HepG2 (cell line): ENCODE data around the gene EFCAB3. TPM values are rescaled to one million over a fixed set of nuclear protein-coding genes. Genes with fewer than 3 reads are reported as not detected.
A peak's percentile ranks its signal among the peaks of the same experiment; 100 is the strongest.

Experiments
- CTCF ChIP-seq: sonication (generic); formaldehyde crosslinking; IDR thresholded peaks from 2 replicates; pipeline ENCODE4 v1.5.0; 2020; ENCODE audit warnings: mild to moderate bottlenecking, missing genetic modification reagents, moderate library complexity
- EHMT2 ChIP-seq: fragments of 200-600 bp; sonication (generic); IDR thresholded peaks from 2 replicates; pipeline ENCODE4 v1.7.0; 2017; ENCODE audit warnings: antibody characterized with exemption, low read depth, low read length, borderline replicate concordance
- HES4 ChIP-seq: sonication (generic); formaldehyde crosslinking; IDR thresholded peaks from 2 replicates; pipeline ENCODE4 v1.9.0; 2021; ENCODE audit warnings: mild to moderate bottlenecking, missing genetic modification reagents, borderline replicate concordance
- MTF2 ChIP-seq: sonication (generic); formaldehyde crosslinking; IDR thresholded peaks from 2 replicates; pipeline ENCODE4 v1.5.0; 2020; ENCODE audit warnings: missing genetic modification reagents, borderline replicate concordance
- NFKBIZ ChIP-seq: IDR thresholded peaks from 2 replicates; pipeline ENCODE4 v1.6.1; 2018; ENCODE audit warnings: missing genetic modification reagents, missing compliant biosample characterization
- NFYB ChIP-seq: sonication (generic); formaldehyde crosslinking; IDR thresholded peaks from 2 replicates; pipeline ENCODE4 v1.4.0; 2020; ENCODE audit warnings: missing genetic modification reagents
- PAXIP1 ChIP-seq: sonication (generic); formaldehyde crosslinking; conservative IDR thresholded peaks from 2 replicates; pipeline ENCODE4 v1.4.0; 2020; ENCODE audit warnings: mild to moderate bottlenecking, missing genetic modification reagents, moderate library complexity
- PHF20 ChIP-seq: sonication (generic); formaldehyde crosslinking; IDR thresholded peaks from 2 replicates; pipeline ENCODE4 v1.5.0; 2020; ENCODE audit warnings: mild to moderate bottlenecking, missing genetic modification reagents
- POGZ ChIP-seq: sonication (generic); formaldehyde crosslinking; IDR thresholded peaks from 2 replicates; pipeline ENCODE4 v1.4.0; 2020; ENCODE audit warnings: mild to moderate bottlenecking, missing genetic modification reagents
- PRDM15 ChIP-seq: sonication (generic); formaldehyde crosslinking; IDR thresholded peaks from 2 replicates; pipeline ENCODE4 v1.4.0; 2020; ENCODE audit warnings: missing genetic modification reagents
- SP140L ChIP-seq: sonication (generic); formaldehyde crosslinking; IDR thresholded peaks from 2 replicates; pipeline ENCODE4 v1.4.0; 2020; ENCODE audit warnings: missing genetic modification reagents, borderline replicate concordance
- TEF ChIP-seq: sonication (generic); formaldehyde crosslinking; IDR thresholded peaks from 2 replicates; pipeline ENCODE4 v1.5.0; 2020; ENCODE audit warnings: missing genetic modification reagents
- ZBTB7A ChIP-seq: sonication (generic); formaldehyde crosslinking; IDR thresholded peaks from 2 replicates; pipeline ENCODE4 v1.8.0; 2022; ENCODE audit warnings: mild to moderate bottlenecking, missing genetic modification reagents
- ZMYM4 ChIP-seq: sonication (generic); formaldehyde crosslinking; IDR thresholded peaks from 2 replicates; pipeline ENCODE4 v1.8.1; 2023; ENCODE audit warnings: mild to moderate bottlenecking, missing genetic modification reagents
- ZNF121 ChIP-seq: sonication (generic); formaldehyde crosslinking; IDR thresholded peaks from 2 replicates; pipeline ENCODE4 v1.5.0; 2020; ENCODE audit warnings: mild to moderate bottlenecking, missing genetic modification reagents
- ZNF225 ChIP-seq: sonication (generic); formaldehyde crosslinking; IDR thresholded peaks from 2 replicates; pipeline ENCODE4 v1.4.0; 2020; ENCODE audit warnings: mild to moderate bottlenecking, missing genetic modification reagents
- ZNF383 ChIP-seq: sonication (generic); formaldehyde crosslinking; IDR thresholded peaks from 2 replicates; pipeline ENCODE4 v1.4.0; 2020; ENCODE audit warnings: missing genetic modification reagents, mild to moderate bottlenecking, borderline replicate concordance
- ZNF546 ChIP-seq: sonication (generic); formaldehyde crosslinking; conservative IDR thresholded peaks from 2 replicates; pipeline ENCODE4 v1.8.1; 2023; ENCODE audit warnings: mild to moderate bottlenecking, missing genetic modification reagents
- ZNF556 ChIP-seq: sonication (generic); formaldehyde crosslinking; IDR thresholded peaks from 2 replicates; pipeline ENCODE4 v1.4.0; 2020; ENCODE audit warnings: mild to moderate bottlenecking, missing genetic modification reagents, borderline replicate concordance
- polyA plus RNA-seq, 8 experiments: library from polyadenylated mRNA; depleted of rRNA in 3 of 8; stranded (reverse) in 7 of 8; unstranded in 1 of 8; fragments of >200 nt; fragmentation: Illumina TruSeq in 4 of 8; extraction: Trizol in 4 of 8; gene quantifications; 2 replicates each; pipeline versions ENCODE4 v1.2.1 to v1.2.3, GENCODE V29; 2011 to 2016; ENCODE audit warnings: low read depth in 4 of 8, missing spikeins in 1 of 8, mixed read lengths in 1 of 8; ENCODE audit not compliant: insufficient read depth in 1 of 8
- total RNA-seq, 5 experiments: library from RNA; depleted of rRNA; stranded (reverse); fragments of >200 nt; fragmentation: Illumina TruSeq; extraction: Trizol; gene quantifications; 2 replicates each; pipeline ENCODE4 v1.2.3, GENCODE V29; 2016; ENCODE audit warnings: low read depth in 1 of 5

Gene EFCAB3
- total and polyA plus RNA-seq, 2 of the 13 experiments (the other 11 are each of a cell fraction or from before 2014, with no cell fraction given) = not detected

- TF ChIP-seq CTCF (CRISPR knock-in tag) (peak; percentile 76), PAXIP1 (peak; percentile 31; the same call in 1 of the 2 replicates), ZBTB7A (CRISPR knock-in tag) (peak; percentile 27; the same call in 1 of the 2 replicates), PHF20 (peak; percentile 96), ZNF546 (CRISPR knock-in tag) (peak; percentile 89; the same call in 1 of the 2 replicates), TEF (CRISPR knock-in tag) (peak; percentile 19; the same call in 1 of the 2 replicates), EHMT2 (peak; percentile 88), ZNF225 (CRISPR knock-in tag) (peak; percentile 94), ZMYM4 (CRISPR knock-in tag) (peak; percentile 94), PRDM15 (CRISPR knock-in tag) (peak; percentile 82), ZNF383 (0 out of 2 replicates have a peak, but pooled peaks have one; percentile 51), POGZ (CRISPR knock-in tag) (peak; percentile 95), NFKBIZ (CRISPR knock-in tag) (peak; percentile 49; the same call in 1 of the 2 replicates), HES4 (CRISPR knock-in tag) (peak; percentile 16; the same call in 1 of the 2 replicates), ZNF121 (CRISPR knock-in tag) (peak; percentile 15; the same call in 1 of the 2 replicates), SP140L (peak; percentile 27; the same call in 1 of the 2 replicates), MTF2 (CRISPR knock-in tag) (peak; percentile 75; the same call in 1 of the 2 replicates), NFYB (peak; percentile 19; the same call in 1 of the 2 replicates), ZNF556 (CRISPR knock-in tag) (peak; percentile 91; the same call in 1 of the 2 replicates)
Observed at GRCh38 chr17:62423647-62424461, 43.5 kb downstream of the EFCAB3 start, which contains the start of gene METTL2A (continued).
